Glomerular visceral epithelial cell (primary cell): Measurements from ENCODE around the gene ZFC3H1.
"Not testable (repeated sequence)": the region's sequence is repeated elsewhere in the genome, so short reads cannot be mapped to it uniquely, and the experiment has no call there.

Experiments
- DNase-seq: peaks from one replicate; pipeline ENCODE4 v3.0.0-alpha.2; 2016; ENCODE audit errors: extremely low spot score

The ZFC3H1 gene, protein sequence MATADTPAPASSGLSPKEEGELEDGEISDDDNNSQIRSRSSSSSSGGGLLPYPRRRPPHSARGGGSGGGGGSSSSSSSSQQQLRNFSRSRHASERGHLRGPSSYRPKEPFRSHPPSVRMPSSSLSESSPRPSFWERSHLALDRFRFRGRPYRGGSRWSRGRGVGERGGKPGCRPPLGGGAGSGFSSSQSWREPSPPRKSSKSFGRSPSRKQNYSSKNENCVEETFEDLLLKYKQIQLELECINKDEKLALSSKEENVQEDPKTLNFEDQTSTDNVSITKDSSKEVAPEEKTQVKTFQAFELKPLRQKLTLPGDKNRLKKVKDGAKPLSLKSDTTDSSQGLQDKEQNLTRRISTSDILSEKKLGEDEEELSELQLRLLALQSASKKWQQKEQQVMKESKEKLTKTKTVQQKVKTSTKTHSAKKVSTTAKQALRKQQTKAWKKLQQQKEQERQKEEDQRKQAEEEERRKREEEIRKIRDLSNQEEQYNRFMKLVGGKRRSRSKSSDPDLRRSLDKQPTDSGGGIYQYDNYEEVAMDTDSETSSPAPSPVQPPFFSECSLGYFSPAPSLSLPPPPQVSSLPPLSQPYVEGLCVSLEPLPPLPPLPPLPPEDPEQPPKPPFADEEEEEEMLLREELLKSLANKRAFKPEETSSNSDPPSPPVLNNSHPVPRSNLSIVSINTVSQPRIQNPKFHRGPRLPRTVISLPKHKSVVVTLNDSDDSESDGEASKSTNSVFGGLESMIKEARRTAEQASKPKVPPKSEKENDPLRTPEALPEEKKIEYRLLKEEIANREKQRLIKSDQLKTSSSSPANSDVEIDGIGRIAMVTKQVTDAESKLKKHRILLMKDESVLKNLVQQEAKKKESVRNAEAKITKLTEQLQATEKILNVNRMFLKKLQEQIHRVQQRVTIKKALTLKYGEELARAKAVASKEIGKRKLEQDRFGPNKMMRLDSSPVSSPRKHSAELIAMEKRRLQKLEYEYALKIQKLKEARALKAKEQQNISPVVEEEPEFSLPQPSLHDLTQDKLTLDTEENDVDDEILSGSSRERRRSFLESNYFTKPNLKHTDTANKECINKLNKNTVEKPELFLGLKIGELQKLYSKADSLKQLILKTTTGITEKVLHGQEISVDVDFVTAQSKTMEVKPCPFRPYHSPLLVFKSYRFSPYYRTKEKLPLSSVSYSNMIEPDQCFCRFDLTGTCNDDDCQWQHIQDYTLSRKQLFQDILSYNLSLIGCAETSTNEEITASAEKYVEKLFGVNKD (N-terminal part only)

DNA sequence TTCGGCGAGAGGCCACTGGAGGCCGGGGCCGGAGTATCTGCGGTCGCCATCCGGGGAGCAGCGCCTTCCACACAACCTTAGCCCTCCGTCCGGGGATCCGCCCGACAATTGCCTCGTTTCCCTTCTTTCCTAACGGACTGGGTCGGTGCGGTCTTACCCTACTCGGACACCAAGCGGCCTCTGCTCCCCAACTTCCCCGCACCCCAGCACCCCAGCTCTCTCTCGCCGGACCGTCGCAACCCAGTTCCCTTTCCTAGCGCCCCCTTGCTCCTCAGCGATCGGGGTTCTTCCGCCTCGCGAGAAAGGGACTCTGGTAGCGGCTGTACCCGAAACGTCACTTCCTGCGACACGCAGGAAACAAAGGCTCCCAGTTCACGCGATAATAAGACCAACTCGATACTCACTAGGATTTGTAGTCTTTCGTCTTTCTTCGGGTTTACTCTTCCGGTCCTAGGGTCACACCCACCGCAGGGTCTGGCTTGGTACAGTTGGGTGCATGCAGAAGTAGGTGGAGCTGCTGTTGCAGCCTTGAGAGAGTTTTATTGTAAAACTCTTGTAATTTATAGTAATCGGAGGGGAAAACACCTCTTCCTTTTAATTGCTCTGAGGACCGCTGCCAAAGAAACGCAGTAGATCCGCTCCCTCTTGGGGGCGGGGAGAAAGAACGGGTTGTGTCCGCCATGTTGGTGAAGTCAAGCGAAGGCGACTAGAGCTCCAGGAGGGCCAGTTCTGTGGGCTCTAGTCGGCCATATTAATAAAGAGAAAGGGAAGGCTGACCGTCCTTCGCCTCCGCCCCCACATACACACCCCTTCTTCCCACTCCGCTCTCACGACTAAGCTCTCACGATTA, at the start of gene ZFC3H1, which contains the start of gene THAP2:
Gene ZFC3H1 (minus strand): TSS at position 288 of the 850 bp plus-strand sequence. CDS start 238 bp downstream, at position 50.
Gene THAP2 (plus strand): TSS at position 741 of the 850 bp plus-strand sequence. CDS start 209 bp downstream, outside the sequence.
- DNase-seq: peak; percentile 97

DNA sequence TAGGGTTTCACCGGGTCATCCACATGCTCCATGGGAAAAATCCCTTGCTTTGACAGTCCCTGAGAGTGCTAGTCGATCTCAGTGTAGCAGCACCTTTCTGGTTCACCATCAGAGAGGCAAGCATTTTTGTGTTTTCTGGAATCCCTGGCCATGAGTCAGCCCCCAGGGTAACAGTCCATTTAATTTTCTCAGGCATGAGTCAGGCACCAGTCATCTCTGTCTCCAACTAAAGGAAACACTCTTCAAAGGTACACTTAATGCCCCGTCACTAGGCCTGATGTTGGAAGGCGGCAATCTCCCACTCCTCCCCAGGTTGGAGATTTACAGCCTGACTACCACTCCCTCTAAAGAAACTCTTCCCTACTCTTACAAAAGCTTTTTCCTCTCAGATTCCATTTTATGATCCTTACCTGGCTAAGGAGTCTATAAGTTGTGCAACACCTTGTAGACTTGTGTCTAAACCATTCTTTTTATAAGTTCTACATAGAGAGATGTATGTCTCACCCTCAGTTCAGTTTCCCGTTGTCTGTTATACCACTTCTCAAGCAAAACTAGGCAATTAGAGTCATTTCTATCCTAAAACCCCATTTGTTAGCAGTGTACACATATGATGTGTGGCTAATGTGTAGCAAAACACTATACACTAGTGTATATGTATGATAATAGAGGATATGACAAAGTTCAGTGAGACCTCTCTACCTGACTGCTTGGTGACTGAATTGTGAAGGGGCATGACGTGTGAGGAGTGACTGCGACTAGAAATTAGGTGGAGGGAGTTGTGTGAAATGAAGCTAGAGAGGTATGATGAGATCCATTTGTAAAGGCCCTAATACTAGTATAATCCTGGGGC, 46.9 kb upstream of the ZFC3H1 start:
- DNase-seq: peak; percentile 82

DNA sequence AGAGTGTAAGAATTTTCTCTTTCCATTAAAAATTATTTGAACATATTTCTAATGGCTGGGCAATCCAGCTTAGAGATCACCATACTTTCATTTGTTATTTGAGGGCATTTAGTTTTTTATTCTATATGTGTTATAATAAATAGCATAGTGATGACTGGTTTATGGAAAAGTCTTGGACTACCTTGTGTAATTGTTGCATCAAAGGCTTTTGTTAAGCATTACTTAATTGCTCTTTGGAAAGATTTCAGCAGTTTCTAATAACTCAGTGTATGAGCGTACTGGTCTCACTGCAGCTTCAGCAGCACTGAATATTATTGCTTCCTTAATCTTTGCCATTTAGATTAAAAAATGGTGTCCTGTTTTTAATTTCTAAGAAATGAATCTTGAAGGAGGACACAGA, 45.0 kb upstream of the ZFC3H1 start:
- no peak for DNase-seq

DNA sequence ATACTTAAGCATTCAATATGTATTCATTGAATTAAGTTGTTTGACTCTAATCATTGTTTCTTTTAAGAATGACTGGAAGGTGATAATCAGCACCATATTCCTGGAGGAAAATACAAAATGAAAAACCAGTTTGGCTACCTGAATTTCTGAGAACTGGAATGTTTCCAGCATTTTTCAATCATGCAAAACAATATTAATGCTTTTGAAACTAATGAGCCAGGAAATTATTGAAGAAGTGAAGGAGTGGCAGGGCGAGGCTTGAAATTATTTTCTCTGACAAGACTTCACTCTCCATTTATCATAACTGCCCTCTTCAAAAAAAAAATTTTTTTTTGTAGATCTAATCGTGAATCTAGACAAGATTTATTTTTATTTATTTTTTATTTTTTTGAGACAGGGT, 41.3 kb upstream of the ZFC3H1 start:
- DNase-seq: no peak

DNA sequence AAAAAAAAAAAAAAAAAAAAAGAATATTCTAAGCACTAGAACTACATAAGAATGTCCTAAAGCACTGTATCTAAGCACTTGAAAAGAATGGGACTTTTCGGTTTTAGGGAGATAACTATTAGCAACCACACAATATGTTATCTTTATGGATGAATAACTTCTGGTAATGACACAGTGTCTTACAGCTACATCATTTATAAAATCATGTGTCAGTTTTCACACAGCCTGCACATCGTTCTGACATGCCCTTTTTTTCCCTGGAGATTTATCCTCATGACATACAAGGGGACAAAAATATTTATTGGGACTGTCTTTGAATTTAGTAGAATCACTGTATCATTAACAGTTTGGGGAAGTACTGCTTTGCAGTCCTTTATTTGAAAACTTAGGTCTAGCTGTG, 39.6 kb upstream of the ZFC3H1 start:
- peak; percentile 46 for DNase-seq

DNA sequence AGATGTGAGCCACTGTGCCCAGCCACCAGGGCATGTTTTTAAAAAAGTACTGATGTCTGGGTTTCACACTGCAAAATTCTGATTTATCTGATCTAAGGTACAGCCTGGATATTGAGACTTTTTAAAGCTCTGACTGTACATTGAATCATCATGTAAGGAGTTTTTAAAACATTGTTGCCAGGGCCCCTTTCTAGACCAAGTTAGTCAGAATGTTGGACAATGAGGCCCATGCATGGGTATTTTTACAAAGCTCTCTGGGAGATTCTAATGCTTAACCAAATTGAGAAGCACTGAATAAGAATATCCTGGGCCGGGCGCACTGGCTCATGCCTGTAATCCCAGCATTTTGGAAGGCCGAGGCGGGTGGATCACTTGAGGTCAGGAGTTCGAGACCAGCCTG, 38.9 kb upstream of the ZFC3H1 start:
- no peak for DNase-seq

DNA sequence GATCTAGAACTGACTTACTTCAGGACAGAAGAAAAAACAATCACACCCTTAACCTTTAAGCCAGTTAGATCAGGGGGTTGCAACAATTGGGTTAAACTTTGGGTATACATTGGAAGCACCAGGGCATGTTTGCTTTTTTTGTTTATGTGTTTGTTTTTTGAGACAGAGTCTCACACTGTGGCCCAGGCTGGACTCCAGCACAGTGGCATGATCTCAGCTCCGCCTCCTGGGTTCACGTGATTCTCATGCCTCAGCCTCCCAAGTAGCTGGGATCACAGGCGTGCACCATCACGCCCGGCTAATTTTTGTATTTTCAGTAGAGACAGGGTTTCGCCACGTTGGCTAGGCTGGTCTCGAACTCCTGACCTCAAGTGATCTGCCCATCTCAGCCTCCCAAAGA, 38.5 kb upstream of the ZFC3H1 start:
- DNase-seq: not testable (repeated sequence)

DNA sequence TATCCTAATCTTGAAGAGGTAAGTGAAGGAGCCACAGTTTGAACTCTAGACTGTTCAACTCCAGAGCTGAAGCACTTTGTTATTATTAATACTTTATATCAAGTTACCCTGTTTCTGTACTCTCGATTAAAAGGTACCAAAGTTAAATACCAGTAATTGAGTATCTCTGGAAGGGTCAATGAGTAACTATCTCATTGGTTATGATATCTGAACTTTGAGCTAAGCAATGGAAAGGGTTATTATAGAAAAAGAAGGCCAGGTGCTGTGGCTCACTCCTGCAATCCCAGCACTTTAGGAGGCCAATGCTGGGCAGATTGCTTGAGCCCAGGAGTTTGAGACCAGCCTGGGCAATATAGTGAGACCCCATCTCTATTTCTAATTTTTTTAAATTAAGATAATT, 32.1 kb upstream of the ZFC3H1 start:
- no peak for DNase-seq

DNA sequence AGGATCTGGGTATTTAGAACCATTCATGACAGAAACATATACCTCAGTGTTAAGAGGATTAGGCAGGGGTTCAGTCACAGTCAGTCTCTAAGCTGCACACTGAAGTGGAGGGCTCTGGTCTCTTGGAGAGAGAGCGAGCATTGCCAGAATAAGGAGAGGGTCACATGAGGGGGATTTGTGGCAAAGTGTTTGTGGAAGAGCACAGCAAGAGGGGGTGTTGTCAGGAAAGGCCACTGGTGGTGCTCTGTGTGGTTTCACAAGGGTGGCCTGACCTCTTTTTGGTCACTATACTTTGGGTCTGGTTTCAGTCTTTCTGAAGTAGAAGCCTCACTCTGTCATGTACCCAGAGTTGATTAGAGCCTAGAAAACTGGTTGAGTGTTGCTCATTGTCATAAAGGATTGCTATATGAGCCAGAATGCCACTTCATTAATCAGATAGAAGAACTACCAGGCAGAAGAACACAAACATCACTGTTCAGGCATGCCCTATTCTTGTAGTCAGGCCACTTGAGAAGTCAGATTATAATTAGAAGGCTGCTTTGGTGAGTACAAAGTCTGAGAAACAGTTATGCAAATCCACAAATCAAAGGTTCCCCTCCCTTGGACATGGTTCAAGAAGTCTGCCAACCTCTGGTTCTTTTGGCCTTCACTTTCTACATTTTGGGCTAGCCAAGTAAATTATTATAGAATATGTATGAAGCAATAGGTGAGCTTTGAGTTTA, 30.6 kb upstream of the ZFC3H1 start:
- no peak for DNase-seq

DNA sequence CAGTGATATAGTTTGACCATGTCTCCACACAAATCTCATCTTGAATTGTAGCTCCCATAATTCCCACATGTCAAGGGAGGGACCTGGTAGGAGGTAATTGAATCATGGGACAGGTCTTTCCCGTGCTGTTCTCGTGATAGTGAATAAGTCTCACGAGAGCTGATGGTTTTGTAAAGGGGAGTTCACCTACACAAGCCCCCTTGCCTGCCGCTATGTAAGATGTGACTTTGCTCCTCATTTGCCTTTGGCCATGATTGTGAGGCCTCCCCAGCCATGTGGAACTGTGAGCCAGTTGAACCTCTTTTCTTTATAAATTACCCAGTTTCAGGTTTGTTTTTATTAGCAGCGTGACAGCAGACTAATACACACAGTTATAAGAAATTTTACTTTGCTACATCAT, 30.0 kb upstream of the ZFC3H1 start:
- not testable (repeated sequence) for DNase-seq

DNA sequence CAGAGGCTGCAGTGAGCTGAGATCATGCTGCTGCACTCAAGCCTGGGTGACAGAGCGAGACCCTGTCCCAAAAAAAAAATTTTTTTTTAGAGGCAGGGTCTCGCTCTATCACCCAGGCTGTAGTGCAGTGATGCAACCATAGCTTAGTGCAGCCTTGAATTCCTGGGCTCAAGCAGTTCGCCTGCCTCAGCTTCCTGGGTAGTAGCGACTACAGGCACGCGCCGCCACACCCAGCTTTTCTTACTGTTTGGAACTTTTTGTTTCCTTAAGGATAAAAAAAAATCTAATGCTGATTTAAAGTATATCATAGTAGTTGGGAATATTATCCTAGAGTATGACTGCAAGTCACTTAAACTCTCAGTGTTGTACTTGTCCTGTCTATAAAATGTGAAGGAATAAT, 29.5 kb upstream of the ZFC3H1 start:
- DNase-seq: no peak

DNA sequence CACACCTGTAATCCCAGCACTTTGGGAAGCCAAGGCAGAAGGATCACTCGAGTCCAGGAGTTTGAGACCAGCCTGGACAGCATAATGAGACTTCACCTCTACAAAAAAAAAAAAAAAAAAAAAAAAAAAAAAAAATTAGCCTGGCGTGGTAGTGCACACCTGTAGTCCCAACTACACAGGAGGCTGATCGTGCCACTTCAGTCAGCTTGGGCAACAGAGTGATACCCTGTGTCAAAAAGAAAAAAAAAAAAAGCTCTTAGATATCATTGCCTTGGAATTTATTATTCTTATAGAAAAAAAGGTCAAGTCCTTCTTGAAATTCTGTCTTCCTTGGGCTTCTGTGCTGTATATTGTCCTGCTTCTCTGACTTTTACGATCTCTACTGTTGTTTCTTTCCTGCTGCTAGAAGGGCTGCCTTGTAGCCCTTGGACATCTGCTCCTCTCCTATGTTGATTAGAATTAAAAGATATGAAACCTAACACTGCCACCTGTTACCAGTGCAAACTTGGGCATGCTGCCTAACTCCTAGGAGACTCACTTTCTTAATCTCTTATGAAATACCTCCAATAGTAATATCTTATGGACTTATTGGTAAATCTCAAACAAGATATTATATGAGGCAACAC, 28.0 kb upstream of the ZFC3H1 start:
- no peak for DNase-seq

DNA sequence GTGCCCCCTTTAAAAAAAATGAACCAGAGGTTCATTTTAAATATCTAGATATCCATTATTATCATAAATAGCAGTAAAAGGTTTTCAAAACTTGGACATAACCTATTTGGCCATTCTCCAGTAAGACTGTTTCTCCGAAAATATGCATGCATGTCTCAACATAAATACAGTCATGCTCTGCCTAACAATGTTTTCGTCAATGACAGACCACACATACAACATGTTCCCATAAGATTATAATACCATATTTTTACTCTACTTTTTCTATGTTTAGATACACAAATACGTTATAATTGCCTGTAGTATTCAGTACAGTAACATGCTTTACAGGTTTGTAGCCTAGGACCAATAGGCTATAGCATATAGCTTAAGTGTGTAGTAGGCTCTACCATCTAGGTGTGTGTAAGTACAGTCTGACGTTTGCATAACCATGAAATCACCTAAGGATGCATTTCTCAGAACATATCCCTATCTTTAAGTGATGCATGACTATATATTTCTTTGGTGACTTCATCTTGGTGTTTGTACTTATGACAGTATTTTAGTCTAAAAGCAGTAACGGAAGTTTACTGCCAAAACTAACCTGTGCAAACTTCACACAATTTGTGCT, 25.4 kb upstream of the ZFC3H1 start:
- no peak for DNase-seq

DNA sequence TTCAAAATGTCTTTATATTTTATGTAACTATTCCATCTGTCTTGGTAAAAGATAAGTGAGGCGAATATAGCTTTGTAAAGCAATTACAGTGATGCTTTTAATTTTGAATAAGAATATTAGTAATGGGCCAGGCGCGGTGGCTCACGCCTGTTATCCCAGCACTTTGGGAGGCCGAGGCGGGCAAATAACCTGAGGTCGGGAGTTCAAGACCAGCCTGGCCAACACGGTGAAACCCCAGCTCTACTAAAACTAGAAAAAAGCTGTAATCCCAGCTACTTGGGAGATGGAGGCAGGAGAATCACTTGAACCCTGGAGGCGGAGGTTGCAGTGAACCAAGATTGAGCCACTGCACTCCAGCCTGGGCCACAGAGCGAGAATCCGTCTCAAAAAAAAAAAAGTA, 23.5 kb upstream of the ZFC3H1 start:
- not testable (repeated sequence) for DNase-seq

DNA sequence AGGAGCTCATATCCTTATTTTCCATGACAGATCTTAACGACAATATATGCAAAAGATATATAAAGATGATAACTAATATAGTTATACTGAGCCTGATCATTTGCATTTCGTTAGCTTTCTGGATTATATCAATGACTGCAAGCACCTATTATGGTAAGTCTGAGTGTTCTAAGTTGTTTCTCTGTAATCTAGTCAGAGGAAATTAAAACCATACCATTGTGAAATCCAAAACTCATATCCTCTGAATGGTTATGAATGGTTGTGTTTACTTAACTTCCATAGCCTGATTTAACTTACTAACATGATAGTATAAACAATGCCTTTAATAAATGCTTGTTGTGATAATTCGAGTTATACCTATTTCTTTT, 23.0 kb upstream of the ZFC3H1 start:
- no peak for DNase-seq

DNA sequence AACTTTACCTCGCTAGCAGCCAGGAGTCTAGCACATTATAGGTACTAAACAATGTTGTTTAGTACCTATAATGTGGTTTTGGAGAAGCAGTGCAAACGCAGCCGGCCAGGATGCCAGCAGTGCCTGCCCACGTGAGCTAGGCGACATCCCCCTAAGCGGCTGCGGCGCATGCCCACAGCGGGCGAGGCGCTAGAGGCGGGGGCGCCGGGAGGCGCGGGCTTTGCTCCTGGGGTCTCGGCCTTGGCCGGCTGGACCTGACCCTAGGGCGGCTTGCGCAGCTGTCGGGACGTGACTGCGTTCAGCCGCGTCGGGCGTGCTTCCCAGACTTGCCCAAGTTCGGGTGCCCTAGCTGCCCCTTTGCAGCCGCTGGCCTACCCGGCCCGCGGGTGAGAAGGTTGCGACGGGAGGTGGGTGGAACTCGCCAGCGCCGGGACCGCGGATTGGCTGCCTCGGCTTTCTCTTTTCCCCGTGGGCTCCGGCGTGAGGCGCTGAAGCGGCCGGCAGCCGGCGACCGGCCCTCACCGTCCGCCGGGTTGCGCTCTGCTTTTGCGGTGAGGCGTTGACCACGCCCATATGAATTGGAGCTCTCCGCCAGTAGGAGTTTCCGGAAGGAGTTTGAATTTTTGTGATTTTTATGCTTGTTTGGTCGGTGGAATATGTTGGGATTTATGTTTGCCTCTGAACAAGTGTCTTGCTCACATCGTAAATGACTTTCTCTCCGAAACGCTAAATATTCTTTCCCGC, 22.4 kb upstream of the ZFC3H1 start, which contains the start of gene TMEM19:
Gene TMEM19 (plus strand): TSS at position 169 of the 744 bp plus-strand sequence. CDS start 599 bp downstream, outside the sequence.
- DNase-seq: peak; percentile 91

DNA sequence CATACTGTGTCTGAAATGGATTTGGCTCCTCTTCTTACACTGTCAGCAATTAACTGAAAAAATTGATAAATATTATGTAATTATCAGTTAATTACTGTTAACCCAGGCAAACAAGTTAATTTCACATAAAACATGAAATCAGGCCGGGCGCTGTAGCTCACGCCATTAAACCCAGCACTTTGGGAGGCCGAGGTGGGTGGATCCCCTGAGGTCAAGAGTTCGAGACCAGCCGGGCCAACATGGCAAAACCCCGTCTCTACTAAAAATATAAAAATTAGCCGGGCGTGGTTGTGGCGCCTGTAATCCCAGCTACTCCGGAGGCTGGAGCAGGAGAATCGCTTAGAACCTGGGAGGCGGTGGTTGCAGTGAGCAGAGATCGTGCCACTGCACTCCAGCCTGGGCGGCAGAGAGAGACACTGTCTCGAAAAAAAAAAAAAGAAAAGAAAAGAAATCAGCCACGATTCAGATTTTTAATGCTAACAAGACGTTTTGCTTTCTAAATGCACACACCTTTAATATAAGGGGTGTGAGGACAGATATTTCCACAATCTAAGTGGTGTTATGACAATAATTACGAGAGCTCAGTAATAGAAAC, 21.8 kb upstream of the ZFC3H1 start:
- peak; percentile 9 for DNase-seq
